Measurements from ENCODE around the gene CLASP1. TPM values are rescaled to one million over a fixed set of nuclear protein-coding genes. Genes with fewer than 3 reads are reported as not detected.
"Not testable (repeated sequence)": the region's sequence is repeated elsewhere in the genome, so short reads cannot be mapped to it uniquely, and the experiment has no call there.

Gene CLASP1
- total RNA-seq, 1 experiment from 2014 or later, result 33.6 TPM

DNA sequence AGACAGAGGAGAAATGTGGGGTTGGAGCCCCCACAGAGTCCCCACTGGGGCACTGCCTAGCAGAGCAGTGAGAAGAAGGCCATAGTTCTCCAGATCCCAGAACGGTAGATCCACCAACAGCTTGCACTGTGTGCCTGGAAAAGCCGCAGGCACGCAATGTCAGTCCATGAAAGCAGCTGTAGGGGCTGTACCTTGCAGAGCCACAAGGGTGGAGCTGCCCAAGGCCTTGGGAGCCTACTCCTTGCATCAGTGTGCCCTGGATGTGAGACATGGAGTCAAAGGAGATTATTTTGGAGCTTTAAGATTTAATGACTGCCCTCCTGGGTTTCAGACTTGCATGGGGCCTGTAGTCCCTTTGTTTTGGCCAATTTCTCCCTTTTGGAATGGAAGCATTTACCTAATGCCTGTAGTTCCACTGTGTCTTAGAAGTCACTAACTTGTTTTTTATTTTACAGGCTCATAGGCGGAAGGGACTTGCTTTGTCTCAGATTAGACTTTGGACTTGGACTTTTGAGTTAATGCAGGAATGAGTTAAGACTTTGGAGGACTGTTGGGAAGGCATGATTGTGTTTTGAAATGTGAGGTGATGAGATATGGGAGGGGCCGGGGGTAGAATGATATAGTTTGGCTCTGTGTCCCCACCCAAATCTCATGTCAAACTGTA lies 274.7 kb downstream of the CLASP1 start:
- not testable (repeated sequence) for DNase-seq (ENCODE audit: low spot score)

DNA sequence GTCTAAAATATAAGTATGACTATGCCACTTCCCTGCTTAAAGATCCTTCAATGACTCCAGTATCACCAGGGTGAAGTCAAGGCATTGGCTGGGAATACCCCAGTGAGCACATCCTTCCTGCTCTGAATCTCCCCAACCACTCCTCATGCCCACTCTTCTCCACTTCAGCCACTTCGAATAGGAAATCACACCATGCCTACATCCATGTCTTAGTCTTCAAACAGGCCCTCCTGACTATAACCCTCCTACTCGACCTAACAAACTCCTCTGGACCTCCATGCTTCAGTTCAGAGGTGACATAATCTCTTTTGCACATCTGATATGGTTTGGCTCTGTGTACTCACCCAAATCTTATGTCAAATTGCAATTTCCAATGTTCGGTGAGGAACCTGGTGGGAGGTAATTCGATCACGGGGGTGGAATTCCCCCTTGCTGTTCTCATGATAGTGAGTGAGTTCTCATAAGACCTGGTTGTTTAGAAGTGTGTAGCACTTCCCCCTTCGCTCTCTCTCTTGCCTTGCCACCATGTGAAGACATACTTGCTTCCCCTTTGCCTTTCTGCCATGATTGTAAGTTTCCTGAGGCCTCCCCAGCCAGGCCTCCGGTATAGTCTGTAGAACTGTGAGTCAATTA lies 276.4 kb downstream of the CLASP1 start:
- DNase-seq (ENCODE audit: low spot score), result no peak

DNA sequence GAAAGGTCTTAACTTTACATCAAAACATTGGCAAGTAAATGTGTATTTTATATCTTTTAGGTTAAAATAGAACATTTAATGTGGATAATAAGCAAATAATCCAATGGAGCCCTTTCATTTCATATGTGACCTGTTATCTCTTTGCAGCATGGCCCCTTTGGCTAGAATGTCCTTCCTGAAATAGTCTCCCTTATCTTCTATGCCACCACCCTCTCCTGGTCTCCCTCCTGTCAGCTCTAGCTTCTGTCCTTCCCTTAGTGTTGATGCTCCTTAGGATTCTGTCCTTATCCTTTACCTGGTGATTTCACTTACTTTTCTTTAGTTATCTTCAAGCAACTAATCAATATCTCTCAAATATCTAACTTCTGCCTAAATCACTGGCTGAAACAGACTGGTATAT lies 277.2 kb downstream of the CLASP1 start:
- DNase-seq (ENCODE audit: low spot score), result no peak

DNA sequence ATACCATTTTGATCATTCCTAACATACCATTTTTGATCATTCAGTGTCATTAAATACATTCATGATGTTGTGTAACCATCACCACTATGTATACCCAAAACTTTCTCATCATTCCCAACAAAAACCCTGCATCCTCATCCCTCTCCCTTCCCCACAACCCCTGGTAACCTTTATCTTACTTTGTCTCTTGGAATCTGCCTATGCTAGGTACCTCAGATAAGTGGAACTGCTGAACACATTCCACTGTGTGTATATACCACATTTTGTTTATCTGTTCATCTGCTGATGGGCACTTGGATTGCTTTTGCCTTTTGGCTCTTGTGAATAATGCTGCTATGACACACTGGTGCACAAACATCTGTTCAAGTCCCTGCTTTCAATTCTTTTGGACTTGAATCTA lies 280.4 kb downstream of the CLASP1 start:
- DNase-seq (ENCODE audit: low spot score), result no peak

DNA sequence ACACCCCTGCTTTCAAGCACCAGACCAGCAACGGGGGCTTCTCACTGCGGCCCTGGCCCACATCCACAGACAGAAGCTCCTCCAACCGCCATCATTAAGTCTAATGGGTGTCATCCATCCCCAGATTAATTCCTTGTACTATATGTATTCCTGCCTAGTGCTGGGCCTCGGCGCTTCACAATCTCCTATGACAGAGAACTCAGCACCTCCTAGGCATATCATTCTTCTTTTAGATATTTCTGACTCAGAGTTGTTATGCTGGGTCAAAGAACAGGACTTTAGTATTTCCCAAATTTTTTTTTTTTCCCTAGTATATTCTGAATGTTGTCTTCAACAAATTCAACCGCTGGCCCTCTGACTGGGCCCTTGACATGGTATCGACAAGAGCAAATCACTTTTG lies 281.1 kb downstream of the CLASP1 start:
- DNase-seq (ENCODE audit: low spot score), result no peak

DNA sequence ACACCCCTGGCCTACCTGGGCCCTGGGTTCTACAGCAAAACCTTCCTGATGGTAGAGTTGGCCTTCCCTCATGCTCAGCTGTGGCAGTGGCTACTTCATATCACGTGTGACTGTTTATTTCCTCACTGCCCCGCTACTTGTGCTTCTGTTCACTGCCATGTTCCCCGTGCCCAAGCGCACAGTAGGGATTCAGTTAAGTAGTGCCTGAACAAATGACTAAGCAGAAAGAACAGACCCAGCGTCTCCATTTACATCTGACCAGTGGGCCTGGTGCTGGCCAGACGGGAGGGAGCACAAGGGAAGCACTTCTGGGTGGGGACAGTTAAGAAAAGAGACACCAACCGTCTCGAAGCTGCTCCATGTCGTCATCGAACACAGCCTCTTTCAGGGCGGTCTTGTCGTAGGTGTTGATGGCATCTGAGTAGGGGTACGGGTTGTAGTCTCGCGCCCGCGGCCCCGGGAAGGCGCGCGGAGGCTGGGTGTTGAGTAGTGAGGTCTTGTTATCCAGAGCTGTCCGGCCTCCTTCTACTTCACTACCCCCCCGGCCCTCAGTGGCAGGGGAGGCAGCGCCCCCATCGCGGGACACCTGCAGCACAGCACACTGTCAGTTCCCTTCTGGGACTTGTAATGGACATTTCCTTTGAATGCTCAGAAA lies 281.9 kb downstream of the CLASP1 start:
- DNase-seq (ENCODE audit: low spot score), result no peak

DNA sequence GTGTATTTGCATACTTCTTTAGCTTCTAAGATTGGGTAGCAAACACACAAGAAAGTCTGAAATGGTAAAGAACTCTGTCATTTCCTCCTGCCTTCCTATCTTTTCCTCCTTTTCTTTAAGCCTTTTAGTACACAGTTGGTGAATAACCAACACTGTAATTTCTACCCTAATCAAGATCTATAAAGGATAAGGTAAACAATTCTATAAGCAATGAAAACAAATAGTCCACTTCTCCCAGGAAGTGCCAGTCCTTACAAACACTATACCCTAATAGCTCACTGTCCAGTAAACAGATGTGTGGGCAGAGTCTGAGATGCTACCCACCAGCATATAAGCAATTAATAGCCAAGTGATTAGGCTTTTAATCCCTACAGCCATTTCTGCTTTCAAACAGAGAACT lies 283.2 kb downstream of the CLASP1 start:
- no peak for DNase-seq (ENCODE audit: low spot score)

DNA sequence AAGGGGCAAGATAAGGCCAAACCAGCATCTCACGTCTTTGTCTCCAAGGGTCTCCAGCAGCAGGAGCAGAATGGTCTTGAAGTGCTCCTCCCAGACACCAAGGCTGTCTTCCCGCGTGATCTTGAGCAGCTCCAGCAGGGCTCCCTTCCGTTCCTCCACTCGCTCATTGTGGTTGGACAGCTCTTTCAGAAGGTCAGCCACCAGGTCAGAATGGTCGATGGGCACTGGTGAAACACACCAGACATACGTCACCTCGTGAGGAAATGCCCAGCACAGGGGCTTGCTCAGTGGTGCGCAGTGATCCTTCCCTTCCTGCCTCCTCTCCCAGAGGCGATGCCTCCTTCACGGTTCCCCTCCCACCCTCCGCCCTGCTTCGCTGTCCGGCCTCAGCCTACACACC lies 284.2 kb downstream of the CLASP1 start:
- DNase-seq (ENCODE audit: low spot score), result no peak

DNA sequence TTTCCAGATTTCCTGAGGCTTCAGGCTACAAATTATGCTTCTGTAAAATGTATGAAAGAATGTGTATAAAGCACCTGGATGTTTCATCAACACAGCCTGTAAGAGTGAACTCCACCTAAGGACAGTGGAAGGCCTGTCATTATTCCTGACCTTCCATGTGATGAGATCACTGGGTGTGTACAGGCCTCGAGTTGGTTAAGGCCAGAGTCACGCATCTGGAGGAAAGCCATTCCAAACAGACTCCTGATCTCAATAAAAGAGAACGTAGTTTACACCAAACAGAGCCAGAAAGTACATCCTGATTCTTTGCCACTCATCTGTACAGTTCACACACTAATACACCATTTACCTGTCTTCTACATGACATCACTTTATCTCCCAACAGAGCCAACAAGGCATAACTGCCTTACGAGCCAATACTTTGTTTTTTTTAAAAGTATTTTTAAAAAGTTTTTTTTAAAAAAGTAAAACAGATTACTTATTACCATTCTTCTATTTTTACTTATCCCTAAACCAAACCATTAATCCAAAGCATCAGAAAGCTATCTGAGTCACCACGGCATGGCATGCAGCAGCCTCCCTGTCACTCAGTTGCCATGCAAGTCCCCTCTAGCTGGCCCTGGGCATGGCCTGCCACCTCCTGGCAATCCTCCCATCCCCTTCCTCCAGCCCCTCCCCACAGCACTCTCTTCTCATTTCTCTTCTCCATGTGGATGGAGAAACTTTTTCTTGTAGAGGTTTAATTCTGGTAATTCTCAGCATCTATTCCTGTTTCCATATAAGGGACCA lies 285.4 kb downstream of the CLASP1 start:
- peak; percentile 13 for DNase-seq (ENCODE audit: low spot score)

DNA sequence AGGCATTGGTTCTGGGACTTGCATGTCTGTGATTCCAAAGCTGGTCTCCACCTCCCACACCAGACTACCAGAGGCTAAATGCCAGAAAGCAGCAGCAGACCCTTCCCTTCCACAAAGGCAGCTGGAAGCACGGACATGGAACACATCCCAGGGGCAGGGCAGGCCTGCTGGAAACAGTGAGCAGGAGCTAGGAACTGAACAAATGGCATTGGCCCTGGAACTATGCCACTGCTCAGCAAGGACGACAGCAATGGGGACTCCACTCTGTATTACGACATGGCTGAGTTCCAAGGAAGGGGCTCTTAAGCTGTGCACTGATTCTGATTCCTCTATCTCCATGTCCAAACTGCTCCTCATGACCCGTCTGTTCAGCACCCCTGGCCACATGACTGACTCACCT lies 286.5 kb downstream of the CLASP1 start:
- DNase-seq (ENCODE audit: low spot score), result no peak

DNA sequence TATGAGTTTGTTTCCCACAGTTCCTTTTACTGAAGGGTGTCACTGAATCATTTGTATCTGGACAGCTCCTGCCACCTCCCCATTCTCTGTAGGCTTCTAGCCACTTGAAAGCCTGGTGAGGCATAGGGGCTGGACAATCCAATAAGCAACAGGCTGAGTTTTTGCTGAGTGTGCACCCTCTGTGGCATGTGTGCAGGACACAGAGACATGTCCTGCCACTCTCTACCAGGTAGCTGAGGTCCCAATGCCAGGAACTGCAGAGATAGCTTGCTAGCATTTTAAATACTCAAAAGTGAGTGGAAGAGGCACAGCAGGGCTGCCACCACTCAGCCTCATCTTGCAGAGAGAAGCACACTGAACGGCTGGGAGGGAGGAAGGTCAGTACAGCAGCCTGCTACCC lies 287.0 kb downstream of the CLASP1 start:
- no peak for DNase-seq (ENCODE audit: low spot score)

DNA sequence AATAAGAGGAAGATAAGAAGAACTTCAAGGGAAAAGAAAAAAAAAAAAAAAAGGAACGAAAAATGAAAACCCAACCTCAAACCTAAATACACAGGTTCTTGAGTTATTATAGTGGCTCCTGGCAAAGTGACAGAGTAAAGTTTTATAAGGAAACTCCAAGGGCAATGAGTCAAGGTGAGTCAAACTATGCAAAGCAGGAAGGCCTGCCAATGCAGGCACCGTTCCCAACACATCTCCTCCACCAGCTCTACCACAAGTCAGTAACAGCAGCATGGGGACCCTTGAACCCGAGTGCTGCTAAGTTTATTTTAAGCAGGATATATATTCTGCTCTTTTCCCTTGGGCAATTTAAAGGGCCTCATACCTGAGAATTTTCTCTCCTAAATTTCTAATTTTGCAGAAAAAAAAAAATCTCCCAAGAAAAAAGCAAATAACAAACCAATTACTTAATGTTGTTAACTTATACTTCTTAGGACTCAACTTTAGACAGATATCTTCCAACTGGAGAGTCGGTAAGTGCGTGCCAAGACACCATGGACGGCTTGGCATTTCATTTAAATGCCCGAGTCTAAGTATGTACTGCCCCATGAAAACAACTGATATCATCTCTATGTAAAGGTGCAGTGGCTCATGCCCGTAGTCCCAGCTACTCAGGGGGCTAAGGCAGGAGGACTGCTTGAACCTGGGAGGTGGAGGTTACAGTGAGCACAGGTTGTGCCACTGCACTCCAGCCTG lies 288.5 kb downstream of the CLASP1 start:
- DNase-seq (ENCODE audit: low spot score), result no peak

DNA sequence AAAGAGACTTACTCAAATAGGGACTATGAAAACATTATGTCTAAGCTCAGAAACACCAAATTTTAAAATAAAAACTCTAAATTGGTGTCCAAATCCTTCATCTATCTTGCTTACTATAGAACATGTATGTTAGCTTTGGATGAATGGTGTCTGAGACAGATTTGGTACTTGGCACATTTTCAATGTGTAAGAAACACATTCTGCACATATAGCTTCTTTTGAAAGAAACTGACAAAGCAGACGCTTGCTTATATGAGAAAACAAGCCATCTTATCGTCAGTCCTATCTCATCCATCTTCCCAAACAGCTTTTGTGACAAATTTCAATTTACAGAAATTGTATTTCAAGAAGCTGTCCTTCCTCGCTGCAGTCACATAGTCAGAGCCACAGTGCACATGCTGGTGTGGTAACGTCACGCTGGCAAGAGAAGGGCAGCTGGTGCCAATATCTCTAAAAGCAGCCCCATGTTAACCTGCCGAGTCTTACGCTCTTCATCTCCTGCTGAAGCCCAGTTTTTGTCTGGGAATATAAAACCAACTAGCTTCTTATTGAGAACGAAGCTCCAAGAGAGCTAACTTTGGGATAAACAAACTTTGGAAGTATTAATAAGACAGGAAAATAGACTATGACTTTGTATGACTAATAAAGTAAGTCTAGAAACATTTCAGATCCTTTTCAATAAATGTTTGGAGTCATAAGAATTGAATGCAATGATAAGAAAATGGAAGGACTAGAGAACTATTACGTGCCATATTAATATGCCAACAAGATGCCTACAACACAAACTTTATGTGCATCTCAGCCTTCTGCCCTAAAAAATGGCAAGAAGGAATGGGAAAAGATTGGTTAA lies 289.3 kb downstream of the CLASP1 start:
- no peak for DNase-seq (ENCODE audit: low spot score)

DNA sequence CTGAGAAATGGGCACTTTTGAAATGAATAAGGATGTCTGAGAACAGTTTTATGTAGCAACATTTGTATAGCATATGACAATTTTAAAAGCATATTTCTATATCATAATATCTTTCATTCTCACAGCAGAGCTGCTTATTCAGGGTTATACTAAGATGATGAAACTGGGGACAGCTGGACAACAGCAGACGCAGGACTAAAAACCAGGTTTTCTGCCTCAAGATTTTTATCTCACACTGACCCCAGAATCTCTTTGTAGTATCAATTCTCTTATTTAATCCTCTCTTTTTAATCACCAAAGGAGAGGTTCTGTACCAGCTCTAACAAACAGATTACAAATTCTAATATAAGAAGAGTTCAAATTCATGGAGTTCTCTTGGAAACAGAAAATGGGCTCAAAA lies 290.1 kb downstream of the CLASP1 start:
- DNase-seq (ENCODE audit: low spot score), result no peak

DNA sequence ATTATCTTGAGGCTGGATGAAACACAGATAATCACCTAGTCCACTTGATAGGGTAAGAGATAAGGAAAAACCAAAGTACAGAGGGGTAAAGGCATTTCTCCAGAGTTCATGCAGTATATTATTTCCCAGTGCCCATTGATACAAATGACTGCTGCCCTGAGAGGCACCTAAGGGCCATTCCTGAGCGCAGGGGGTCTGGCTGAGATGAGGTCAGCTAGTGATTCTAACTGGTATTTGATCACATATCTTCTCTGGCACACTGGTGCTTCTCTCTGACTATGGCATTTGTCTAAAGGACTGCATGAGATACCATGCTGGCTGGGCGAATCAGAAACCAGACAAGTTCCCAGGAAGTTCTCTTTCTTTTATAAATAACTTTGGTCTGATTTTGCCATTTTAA lies 291.0 kb downstream of the CLASP1 start:
- DNase-seq (ENCODE audit: low spot score), result no peak

DNA sequence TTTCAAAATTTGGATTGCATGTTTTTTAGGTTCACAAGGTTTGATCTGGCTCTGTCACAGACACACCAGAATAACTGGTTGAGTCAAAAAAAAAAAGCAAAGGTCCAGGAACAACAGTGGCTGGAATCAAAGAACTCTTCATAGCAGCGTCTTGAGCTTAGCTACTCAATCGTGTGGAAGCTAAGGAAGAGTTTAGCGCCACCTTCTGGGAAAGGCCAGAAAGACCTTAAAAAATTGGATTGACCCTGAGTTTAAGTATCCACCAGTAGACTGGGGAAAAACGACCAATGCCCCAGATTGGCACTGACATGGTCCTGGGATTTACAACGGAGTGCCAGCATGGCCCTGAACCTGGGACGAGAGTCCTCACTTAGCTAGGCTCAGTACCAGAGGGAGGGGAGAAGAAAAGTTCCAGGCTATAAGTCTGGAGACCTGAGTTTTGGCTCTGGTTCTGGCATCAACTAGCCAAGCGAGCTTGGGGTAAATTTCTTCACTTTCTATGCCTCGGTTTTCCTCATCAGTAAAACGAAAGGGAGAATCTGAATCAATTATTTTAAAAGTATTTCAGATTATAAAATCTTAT lies 293.1 kb downstream of the CLASP1 start:
- DNase-seq (ENCODE audit: low spot score), result peak; percentile 46

DNA sequence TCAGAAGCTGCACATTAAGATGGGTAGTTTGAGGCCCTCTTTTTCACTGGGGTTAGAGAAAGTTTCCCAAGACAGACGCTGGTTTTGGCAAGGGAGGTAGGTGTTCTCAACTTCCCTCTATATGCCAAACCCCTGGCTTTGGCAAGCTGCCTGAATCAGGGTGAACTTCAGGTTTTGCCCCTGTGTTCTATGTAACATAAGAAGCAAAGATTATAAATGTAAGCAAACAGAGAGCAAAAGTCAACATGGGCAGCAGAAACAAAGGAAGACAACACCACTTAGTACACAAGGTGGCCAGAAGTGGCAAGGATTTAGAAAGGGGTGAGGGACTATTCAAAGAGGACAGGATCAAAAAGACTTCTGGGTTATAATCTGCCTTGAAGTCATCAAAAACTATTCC lies 293.8 kb downstream of the CLASP1 start:
- no peak for DNase-seq (ENCODE audit: low spot score)

DNA sequence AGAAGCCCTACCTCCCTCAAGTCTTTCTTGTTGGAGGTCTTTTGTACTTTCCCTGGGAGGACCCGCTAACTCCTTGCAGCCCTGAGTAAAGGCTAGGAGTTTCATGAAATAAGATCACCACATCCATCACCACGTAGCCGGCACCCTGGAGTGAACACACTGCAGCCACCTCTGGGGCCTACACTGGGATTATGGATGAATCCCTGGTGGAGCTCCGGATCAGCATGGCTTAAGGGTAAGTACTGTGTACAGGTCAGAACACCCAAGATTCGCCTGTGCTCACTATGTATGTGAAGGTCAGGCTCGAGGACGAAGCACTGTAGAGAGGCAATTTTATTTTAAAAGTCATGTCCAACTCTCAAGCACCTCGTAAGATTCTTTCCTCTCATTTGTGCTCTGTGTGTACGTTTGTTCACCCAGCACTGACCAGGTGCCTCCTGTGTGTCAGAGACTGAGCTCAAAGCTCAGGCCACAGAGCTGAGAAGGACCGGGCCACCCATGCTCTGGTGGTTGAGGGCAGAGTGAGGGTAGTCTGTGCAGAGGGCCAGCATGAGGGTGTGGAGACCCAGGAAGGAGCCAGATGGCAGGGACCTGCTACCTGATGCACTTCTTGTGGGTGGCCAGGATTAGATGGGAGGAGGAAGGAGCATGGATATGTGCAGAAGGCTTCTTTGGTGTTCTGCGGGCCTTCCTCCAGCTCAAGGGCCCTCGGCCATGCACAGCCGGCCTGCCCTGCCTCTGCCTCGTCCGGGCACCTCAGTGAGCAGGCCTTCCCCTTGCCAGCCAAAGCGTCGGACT lies 297.5 kb downstream of the CLASP1 start:
- DNase-seq (ENCODE audit: low spot score), result no peak

DNA sequence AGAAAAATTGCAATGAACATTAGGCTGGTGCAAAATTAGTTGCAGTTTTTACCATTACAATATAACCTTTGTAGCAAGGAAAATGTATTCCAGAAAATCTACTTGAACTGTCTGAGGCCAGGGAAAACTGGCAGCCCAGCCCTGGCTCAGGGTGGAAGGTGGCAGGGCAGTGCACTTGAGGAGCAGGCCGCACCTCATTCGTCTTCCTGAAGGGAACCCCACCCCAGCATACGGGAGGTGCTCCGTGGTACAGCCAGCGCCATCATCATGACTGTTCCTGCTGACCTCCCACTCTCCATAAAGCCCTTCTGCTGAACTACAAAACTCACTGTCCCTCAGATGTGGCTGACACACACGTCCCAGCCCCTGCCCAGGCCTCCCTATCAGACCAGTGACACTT lies 298.4 kb downstream of the CLASP1 start:
- no peak for DNase-seq (ENCODE audit: low spot score)

DNA sequence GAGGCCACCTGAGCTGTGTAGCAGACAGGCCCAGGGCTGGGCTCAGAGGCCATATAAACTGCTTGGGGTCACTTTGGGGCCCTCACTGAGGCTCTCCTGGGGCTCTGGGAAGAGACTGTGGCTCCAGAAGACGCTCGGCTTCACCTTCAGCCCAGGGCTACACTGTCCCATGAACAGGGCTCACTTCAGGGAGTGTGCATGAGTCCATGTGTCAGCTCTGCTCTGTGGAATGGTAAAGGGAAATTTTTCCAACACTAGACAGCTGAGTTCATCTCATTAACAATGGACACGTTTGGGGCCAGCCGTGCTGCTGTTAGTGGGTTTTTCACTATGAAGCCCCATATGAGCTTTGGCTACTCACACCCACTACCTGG lies 298.9 kb downstream of the CLASP1 start:
- no peak for DNase-seq (ENCODE audit: low spot score)
